Stimulated activated naive CD8-positive, alpha-beta T cell treated with anti-CD3 and anti-CD28 coated beads, Interleukin-15, amount 100 ng/mL, for 72 hours (primary cell): Measurements from ENCODE around the gene PSMB3.
A peak's percentile ranks its signal among the peaks of the same experiment; 100 is the strongest.

Experiments used
- ATAC-seq: fragments of 150-1000 bp; cut with Tn5 transposase; 2 replicates; pipeline ENCODE4 v1.10.0; 2021; ENCODE audit warnings: mild to moderate bottlenecking, moderate library complexity
- DNase-seq, 2 donors: peaks; one replicate each; pipeline ENCODE4 v3.0.0; 2021 to 2022
- H3K27ac Mint-ChIP-seq, 2 donors: one replicate each; pipeline ENCODE4 v1.8.0; 2022; ENCODE audit warnings: mild to moderate bottlenecking in 2 of 2, mixed read lengths in 2 of 2, moderate library complexity in 2 of 2
- H3K27me3 Mint-ChIP-seq: one replicate; pipeline ENCODE4 v1.8.0; 2022; ENCODE audit warnings: mixed read lengths
- H3K4me1 Mint-ChIP-seq: one replicate; pipeline ENCODE4 v1.8.0; 2022; ENCODE audit warnings: mild to moderate bottlenecking, mixed read lengths
- H3K4me3 Mint-ChIP-seq, 2 donors: one replicate each; pipeline ENCODE4 v1.8.0; 2022; ENCODE audit warnings: mild to moderate bottlenecking in 2 of 2, mixed read lengths in 2 of 2, moderate library complexity in 1 of 2
- H3K9me3 Mint-ChIP-seq, 2 donors: one replicate each; pipeline ENCODE4 v1.8.0; 2022; ENCODE audit warnings: mixed read lengths in 2 of 2

PSMB3 gene

DNA sequence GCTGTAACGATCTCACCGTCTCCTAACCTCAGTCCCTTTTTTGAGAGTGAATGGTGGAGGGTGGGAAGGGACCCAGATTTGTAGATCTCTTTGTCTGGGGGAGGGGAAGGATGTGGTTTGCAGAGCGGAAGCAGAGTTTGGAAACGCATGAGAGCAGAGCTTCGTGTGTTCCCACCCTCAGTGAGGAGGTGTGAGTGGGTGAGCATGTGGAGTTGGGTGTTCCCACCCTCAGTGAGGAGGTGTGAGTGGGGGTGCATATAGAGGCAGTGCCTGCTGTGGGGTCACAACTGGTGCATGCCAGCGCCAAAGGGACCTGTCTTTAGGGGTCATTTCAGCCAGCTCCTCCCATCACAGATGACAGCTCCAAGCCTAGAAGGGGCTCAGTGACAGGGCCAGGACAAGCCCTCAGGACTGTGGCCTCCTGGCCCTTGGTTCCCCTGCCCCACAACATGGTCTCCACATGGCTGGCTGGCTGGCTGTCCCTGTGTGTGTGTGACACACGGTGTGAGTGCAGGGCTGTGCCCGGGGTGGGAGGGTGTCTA is 24.2 kb upstream of the PSMB3 start:
- Mint-ChIP-seq H3K9me3 (peaks cover 6 to 8% of the 10 kb centered on the region in 2 donors), H3K27me3 (no peaks in the 10 kb centered on the region), H3K4me1 (peaks cover 89% of the 10 kb centered on the region), H3K4me3 (peak overlapping the region; percentile 82 to 87), H3K27ac (peak overlapping the region; percentile 92 to 94)
- peak; percentile 40 for ATAC-seq
- DNase-seq = peak; percentile 52 to 54

DNA sequence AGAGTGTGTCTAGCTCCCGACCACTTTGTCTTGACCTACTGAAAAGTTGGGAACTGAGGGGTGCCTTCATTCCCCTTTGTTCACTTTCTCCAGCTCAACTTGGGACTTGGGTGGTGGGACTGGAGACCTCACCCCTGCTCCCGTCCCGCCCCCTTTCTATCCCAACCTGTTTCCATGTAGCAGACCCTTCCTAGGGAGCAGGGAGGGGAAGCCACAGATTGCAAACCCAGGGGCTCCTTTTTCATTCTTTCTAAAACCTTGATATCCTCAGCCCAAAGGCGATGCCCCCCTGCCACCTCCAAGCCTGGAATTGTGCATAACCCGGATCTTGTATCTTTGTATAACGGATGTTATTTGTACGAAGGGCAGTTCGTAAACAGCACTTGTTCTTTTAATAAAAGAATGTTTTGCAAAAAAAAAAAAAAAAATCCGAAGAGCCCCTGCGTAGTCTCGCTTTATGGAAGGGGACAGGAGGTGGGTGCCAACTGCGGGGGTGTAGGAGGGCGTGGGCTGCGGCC is 23.1 kb upstream of the PSMB3 start:
- ATAC-seq (no peak), DNase-seq (no peak)
- H3K4me1 Mint-ChIP-seq = peaks cover 93% of the 10 kb centered on the region
- peak overlapping the region in 1 of 2 donors; percentile 6 for H3K27ac Mint-ChIP-seq
- peak overlapping the region; percentile 79 to 82 for H3K4me3 Mint-ChIP-seq
- H3K27me3 Mint-ChIP-seq = no peaks in the 10 kb centered on the region
- H3K9me3 Mint-ChIP-seq = peaks cover 6 to 8% of the 10 kb centered on the region in 2 donors

DNA sequence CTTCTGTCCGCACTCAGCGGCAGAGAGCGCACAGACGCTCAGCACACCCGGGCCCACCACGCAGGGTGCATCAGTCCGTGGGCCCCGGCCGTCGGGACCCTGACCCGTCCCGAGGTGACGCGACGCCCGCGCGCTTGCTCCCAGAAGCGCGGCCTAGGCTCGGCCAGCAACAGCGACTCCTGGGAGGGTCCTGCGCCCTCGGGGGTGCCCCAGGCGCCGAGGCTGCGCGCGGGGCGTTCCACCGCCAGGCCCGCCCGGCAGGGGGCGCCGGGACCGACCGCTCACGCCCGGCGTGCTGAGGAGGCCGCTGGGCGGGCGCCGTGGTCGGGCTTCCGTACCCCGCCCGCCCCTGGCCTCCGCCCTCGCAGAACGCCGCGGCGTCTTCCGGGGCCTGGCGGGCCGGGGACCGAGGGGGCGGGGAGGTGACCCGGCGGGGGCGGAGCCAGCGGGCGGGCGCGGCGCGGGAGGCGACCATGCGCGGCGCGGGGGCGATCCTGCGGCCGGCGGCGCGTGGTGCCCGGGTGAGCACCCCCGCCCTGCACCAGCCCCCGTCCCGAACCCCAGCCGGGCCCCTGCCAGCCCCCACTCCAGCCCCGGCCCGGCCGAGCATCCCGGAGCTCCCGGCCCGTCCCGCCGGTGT is 22.5 kb upstream of the PSMB3 start, which contains the start of gene CISD3:
Gene CISD3 (plus strand): TSS at position 456 of the 640 bp plus-strand sequence. CDS start 18 bp downstream, at position 474.
- H3K27ac Mint-ChIP-seq = peak within 1 kb of the TSS; percentile 93 to 96
- DNase-seq = peak; percentile 88 to 90
- peaks cover 6 to 8% of the 10 kb centered on the region in 2 donors for H3K9me3 Mint-ChIP-seq
- peak; percentile 85 for ATAC-seq
- H3K4me1 Mint-ChIP-seq = peaks cover 93% of the 10 kb centered on the region
- peak within 1 kb of the TSS; percentile 89 to 97 for H3K4me3 Mint-ChIP-seq
- no peaks in the 10 kb centered on the region for H3K27me3 Mint-ChIP-seq

DNA sequence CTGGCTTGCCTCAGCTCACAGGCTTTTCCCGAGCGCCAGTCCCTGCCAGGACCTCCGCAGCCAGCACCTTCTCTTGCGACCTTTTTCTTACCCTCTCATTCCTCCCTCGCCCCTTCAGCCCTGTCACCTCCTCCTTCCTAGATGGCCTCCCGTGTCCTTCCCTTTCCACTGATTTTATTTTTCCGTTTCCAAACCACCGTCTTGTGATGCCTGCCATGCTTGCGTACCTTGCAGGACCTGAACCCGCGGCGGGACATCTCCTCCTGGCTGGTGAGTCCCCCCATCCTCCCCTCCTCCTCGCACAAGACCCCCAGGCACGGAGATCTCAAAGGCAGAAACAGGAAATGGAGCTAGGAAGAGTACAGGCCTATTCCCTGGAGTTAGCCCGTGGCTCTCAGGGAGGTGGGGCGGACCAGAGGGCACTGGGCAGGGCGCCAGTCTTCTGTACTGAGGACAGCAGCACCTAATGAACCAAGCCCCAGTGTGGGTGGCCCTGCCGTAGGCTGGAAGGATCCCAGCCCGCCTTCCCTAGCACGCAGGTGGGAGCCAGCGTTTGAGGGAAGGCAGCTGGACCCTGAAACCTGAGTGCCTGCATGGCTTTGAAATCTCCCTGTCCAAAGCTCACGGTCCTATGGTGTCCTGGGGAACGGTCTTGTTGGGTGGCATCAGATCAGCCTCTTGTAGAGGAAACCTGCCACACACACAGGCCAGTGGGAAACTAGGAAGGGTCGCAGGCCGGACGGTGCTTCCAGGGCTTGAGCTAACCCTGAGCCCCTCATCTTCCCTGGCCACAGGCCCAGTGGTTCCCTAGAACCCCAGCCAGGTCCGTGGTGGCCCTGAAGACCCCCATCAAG is 21.8 kb upstream of the PSMB3 start:
- H3K9me3 Mint-ChIP-seq = peaks cover 6 to 8% of the 10 kb centered on the region in 2 donors
- peaks cover 93% of the 10 kb centered on the region for H3K4me1 Mint-ChIP-seq
- H3K4me3 Mint-ChIP-seq = peak overlapping the region; percentile 89 to 97
- ATAC-seq (no peak), DNase-seq (peak in 1 of 2 donors; percentile 24)
- no peaks in the 10 kb centered on the region for H3K27me3 Mint-ChIP-seq
- H3K27ac Mint-ChIP-seq = peak overlapping the region; percentile 93 to 96

DNA sequence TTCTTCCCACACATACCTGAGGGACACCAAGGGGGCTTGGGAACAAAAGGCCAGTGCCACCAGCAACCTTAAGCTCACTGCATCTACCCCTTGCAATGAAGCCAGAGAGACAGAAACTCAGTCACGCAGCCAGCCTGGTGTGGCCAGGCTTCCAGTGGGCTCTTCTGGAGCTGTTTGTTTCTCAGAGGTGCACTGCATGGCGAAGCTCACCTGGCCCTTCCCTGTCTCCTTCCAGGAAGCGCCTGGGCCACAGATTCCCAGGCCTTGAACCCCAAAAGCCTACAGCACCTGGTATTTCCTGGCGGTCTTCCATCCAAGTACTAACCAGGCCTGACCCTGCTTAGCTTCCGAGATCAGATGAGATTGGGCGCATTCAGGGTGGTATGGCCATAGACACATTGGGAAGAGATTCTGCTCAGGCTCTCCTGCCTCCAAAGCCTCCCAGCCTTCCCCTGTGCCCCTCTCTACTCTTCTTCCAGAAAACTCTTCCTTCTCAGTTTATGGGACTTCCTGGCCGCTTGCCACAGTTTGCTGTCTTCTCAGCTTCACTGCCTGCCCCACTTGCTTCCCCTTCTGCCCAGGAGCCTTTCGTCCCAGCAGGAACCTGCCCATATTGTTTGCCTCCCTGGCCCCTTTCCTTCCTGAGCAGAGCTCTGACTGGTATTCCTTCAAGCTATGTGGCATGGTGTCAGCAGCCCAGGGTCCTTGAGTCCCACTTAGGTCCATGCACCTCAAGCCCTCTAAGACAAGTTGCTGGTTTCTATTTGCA is 20.8 kb upstream of the PSMB3 start:
- Mint-ChIP-seq H3K27me3 (no peaks in the 10 kb centered on the region), H3K9me3 (peaks cover 6 to 8% of the 10 kb centered on the region in 2 donors), H3K4me1 (peaks cover 83% of the 10 kb centered on the region), H3K27ac (peak overlapping the region; percentile 3 to 26), H3K4me3 (peak overlapping the region; percentile 89 to 97)
- DNase-seq = no peak
- ATAC-seq = no peak

DNA sequence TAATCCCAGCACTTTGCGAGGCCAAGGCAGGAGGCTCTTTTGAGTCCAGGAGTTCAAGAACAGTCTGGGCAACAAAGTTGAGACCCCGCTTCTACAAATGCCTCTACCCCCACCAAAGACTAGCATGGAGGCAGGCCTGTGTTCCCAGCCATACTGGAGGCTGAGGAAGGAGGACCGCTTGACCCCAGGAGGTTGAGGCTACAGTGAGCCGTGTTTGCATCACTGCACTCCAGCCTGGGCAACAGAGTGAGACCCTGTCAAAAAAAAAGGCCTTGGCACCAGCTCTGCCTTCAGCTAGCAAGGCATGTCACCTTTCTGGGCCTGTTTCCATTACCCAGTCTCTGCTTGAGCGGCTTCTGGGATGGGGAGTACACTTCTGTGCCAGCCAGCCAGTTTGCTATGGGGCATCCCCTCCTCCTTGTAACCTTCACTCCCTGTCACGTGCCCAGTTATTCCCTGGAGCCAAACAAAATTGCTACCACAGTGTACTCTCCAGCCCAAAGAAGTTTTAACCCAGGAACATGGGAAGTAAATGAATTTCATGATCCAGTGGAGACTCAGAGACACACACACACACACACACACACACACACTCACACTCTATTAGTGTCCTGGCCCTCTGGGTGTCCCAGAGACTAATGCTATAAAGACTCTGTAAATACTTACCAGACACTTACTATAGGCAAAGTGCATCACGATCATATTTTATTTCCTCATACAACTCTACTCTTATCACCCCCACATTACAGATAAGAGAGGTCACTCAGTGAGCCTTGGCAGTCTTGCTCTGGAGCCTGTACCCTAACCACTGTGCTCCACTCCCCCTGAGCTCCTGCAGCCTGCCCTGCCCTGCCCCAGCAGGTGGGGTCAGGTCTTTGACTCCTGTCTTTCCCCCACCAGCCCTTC is 19.9 kb upstream of the PSMB3 start:
- ATAC-seq (no peak), DNase-seq (no peak)
- H3K27me3 Mint-ChIP-seq = no peaks in the 10 kb centered on the region
- peaks cover 4 to 8% of the 10 kb centered on the region in 2 donors for H3K9me3 Mint-ChIP-seq
- no peak overlapping the region for H3K27ac Mint-ChIP-seq
- peaks cover 74% of the 10 kb centered on the region for H3K4me1 Mint-ChIP-seq
- peak overlapping the region; percentile 89 to 97 for H3K4me3 Mint-ChIP-seq

DNA sequence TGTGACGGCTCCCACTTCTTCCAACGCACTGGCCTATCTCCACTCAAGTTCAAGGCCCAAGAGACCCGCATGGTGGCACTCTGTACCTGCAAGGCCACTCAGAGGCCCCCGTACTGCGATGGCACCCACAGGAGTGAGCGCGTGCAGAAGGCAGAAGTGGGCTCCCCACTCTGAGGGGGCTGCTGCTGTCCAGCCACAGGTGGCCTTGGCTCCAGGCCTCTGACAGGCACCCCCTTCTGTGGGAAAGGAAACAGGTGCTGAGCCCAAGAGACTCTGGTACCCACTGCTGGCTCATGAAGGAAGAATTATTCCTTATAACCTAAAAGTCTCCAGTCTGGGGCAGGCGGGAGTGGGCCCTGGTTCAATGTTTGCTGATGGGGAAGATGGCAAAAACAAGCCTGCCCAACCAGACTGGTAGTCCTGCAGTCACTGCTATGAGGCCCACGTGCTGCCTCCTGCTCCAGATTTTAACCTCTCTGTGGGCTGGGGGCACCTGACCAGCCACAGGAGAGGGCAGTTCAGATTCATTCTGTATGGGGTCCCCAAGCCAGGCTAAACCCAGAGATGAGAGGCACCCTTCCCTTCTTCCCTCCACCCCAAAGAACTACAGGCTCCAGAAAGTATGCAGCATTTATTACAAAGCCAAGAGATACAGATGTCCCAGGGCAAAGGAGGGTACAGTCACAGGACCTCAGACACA is 19.1 kb upstream of the PSMB3 start:
- peaks cover 0 to under 1% of the 10 kb centered on the region in 2 donors for H3K9me3 Mint-ChIP-seq
- ATAC-seq (no peak), DNase-seq (no peak)
- peak overlapping the region; percentile 14 to 40 for H3K4me3 Mint-ChIP-seq
- H3K4me1 Mint-ChIP-seq = peaks cover 66% of the 10 kb centered on the region
- peak overlapping the region in 1 of 2 donors; percentile 47 for H3K27ac Mint-ChIP-seq
- H3K27me3 Mint-ChIP-seq = no peaks in the 10 kb centered on the region

DNA sequence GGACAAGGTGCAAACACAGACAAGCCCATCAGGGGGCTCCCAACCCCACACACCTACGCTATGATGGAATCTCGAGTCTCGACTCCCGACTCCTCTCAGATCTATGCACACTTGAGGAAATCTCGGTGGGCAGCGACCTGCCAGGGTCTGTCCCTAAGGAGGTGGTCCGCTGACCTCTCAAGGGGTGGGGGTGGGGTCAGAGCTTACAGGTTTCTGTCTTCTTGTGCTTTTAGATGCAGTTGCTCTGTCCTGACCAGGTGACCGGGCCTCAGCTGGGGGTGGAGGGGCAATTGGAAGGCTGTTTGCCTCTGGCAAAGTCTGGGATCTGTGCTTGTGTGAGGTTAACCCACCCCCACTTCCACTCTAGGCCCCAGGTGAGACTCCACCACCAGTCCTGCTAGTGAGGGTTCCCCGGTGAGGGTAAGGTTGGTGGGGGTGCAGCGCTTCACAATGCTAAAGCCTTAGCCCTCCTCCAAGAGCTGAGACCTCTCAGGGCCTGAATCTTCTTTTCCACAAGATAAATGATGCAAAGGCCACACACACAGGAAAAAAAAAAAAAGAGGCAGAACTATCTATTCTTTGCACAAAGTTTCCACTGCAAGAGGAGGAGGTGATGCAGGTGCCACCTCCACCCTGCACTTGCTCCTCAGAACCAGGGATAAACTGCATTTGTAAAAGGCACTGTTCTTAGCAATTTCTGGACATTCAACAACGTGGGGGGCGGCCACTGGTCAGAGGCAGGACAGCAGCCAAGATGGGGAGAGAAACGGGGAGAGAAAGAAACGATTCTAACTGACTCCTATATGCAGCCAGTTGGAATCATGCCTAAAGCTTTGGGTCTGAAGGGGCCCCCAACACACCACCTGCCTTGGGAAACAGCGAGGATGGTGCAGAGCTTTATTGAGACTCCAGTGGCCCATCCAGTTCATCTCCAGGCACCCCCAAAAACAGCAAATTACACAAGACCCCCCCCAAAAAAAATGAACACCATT is 18.3 kb upstream of the PSMB3 start:
- Mint-ChIP-seq H3K4me1 (peaks cover 58% of the 10 kb centered on the region), H3K9me3 (no peaks in the 10 kb centered on the region), H3K4me3 (peak overlapping the region in 1 of 2 donors; percentile 8), H3K27ac (peak overlapping the region in 1 of 2 donors; percentile 59), H3K27me3 (no peaks in the 10 kb centered on the region)
- ATAC-seq (peak; percentile 24), DNase-seq (peak; percentile 30 to 40)

DNA sequence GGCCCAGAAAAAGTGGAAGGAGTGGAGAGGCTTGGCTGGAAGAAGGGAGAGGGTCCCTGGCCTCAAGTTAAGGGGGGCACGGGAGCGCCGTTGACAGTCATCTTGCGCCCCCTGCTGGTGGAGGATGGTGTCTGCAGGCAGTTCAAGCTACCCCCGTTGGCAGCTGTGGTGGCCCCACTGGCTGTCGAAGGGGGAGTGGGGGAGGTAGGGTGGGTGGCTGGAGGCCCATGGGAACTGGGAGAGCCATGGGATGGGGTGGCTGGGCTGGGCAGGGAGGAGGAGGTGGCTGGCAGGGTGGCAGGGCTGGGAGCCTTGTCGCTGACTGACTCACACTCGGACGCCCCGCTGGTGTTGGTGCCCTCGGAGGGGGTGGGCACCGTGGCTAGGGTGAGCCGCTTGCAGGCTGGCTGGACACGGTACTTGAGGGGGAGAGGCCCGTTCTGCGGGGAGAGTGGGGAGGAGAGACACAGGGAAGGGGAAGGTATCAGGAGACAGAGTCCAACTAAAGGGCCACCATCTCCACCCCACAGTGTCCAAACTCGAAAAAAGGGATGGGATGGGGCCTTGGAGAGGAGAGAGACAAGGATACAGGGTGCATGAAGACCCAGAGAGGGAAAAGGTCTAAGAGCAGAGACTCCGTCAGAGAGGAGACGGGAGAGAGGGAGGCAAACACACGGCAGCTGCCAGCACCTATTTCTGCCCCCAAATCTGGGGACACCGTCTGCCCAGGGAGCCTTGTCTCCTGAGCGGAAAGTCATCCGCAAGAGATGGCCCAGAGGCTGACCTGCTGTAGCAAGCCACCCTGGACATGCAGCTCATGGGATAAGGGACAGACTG is 17.2 kb upstream of the PSMB3 start:
- Mint-ChIP-seq H3K4me3 (no peak overlapping the region), H3K9me3 (no peaks in the 10 kb centered on the region), H3K27me3 (peaks cover 1% of the 10 kb centered on the region), H3K27ac (no peak overlapping the region), H3K4me1 (peaks cover 53% of the 10 kb centered on the region)
- ATAC-seq (peak; percentile 4), DNase-seq (peak; percentile 67 to 68)

DNA sequence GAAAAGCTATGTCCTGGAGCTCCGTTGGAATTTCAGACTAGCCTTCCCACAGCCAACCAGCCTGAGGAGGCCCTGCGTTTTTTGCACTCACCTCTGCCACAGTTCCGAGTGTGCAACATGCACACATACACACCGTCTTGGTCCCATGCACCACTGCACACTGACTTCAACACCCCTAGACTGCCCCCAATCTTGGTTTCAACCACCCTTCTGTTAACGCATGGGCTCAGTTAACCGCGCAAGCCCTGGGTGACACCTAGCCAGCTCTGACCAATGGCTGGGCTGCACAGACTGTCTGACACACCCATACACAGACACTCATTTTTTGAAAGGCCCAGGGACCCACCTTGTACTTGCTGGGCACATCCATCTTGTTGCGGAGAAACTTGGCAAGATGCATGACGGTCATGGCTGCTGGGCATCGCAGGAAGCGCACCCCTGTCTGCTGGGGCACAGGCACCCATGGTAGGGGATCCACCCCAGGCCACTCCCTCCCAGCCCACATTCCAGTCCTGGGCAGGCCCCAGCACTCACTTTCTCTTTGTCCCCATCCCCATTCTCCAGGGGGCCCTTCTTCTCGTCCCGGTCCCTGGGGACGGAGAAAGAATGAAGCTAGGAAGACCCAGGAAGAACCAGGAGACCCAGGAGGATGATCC is 14.4 kb upstream of the PSMB3 start:
- Mint-ChIP-seq H3K27ac (no peak overlapping the region), H3K4me1 (peaks cover 26% of the 10 kb centered on the region), H3K9me3 (no peaks in the 10 kb centered on the region), H3K27me3 (peaks cover 24% of the 10 kb centered on the region), H3K4me3 (no peak overlapping the region)
- ATAC-seq (no peak), DNase-seq (no peak)

DNA sequence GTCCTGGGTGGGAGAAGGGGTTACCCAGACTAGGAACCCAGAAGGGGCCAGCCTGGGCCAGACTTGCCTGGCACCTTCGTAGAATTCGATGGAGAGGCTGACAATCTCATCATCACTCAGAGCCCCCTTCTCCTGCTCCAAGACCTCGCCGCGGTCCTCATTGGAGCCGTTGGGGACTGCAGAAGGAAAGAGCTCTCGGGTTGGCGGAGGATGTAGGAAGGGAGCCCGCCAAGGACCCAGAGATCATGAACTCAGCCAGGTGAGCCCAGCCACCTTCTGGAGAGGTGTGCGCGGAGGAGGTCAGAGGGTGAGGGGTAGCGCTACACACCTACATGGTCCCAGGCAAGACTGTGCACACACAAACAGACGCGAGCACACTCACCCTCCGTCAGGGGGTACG is 13.9 kb upstream of the PSMB3 start:
- H3K9me3 Mint-ChIP-seq = no peaks in the 10 kb centered on the region
- DNase-seq = no peak
- H3K27ac Mint-ChIP-seq = no peak overlapping the region
- no peak for ATAC-seq
- peaks cover 29% of the 10 kb centered on the region for H3K27me3 Mint-ChIP-seq
- H3K4me1 Mint-ChIP-seq = peaks cover 21% of the 10 kb centered on the region
- no peak overlapping the region for H3K4me3 Mint-ChIP-seq

DNA sequence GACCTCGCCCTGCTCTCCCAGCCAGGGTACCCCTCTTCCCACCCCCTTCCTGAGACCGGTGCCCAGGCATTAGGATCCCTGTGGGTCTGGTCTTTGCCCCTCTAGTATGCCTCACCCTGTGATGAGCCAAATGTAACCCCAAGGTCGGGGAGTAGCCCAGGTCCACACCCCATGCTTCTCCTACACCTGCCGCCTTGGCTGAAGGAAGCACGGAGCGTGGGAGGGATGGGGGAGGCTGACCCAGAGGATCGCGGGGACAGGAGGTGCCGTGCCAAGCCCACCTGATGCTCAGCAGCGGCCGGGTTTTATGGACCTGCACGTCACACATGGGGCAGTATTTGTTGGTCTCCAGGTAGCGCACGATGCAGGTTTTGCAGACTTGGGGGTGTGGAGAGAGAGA is 13.2 kb upstream of the PSMB3 start:
- H3K4me1 Mint-ChIP-seq = peaks cover 15% of the 10 kb centered on the region
- no peaks in the 10 kb centered on the region for H3K9me3 Mint-ChIP-seq
- peaks cover 35% of the 10 kb centered on the region for H3K27me3 Mint-ChIP-seq
- DNase-seq (no peak), ATAC-seq (no peak)
- H3K4me3 Mint-ChIP-seq = no peak overlapping the region
- no peak overlapping the region for H3K27ac Mint-ChIP-seq
